Activated CD4-positive, alpha-beta T cell treated with anti-CD3 and anti-CD28 coated beads, Interleukin-10, Interleukin-2, amounts not matched to agents 100 ng/mL and 50 ng/mL, durations not matched to agents 16 hours and 8 hours (primary cell): ENCODE results near the gene CFH.
"Not testable (repeated sequence)": the region's sequence is repeated elsewhere in the genome, so short reads cannot be mapped to it uniquely, and the experiment has no call there.

Experiments used
- DNase-seq: peaks from one replicate; pipeline ENCODE4 v3.0.0-alpha.2; 2020

CFH gene

GRCh38 chr1:196774175-196774574 lies 122.3 kb downstream of the CFH start:
- DNase-seq: no peak

- peak; percentile 12 for DNase-seq
These were observed 122.8 kb downstream of the CFH start, which contains the start of gene CFHR3 for GRCh38 chr1:196774603-196775002. Gene CFHR3 (plus strand): TSS chr1:196774840. CDS start chr1:196774887, 47 bp downstream.

GRCh38 chr1:196777603-196778002 lies 125.8 kb downstream of the CFH start:
- no peak for DNase-seq

- DNase-seq: no peak
These were observed 127.2 kb downstream of the CFH start for GRCh38 chr1:196779093-196779492.

- DNase-seq: not testable (repeated sequence)
These were observed 139.4 kb downstream of the CFH start for GRCh38 chr1:196791252-196791651.

GRCh38 chr1:196794103-196794502 lies 142.3 kb downstream of the CFH start:
- not testable (repeated sequence) for DNase-seq
